HG03060 (cell line): ENCODE data around the gene C5.
A peak's percentile ranks its signal among the peaks of the same experiment; 100 is the strongest.

Experiments
- ATAC-seq: cut with Tn5 transposase; IDR thresholded peaks from one replicate; pipeline ENCODE4 v1.9.1; 2021; ENCODE audit warnings: low read depth, moderate number of reproducible peaks; ENCODE audit not compliant: unreplicated experiment

The C5 gene

DNA sequence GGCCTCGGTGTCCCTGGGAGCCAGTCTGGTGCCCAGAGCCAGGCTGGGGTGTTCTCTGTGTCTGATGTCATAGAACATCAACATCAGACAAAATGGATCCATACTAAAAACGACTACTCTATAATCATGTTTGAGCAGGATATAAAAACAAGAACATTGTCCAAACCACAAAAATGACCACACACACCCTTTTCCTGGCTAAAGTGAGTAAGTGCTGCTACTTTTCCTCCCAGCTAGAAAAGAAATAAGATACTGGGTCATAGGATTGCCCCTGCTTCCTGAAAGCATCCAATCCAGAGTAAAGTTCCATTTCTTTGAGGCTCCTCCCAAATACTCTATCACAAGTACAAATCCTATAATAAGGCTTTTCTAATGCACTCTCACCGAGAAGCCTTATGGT, 103.8 kb downstream of the C5 start:
- no peak for ATAC-seq

GRCh38 chr9:120944948-120945347, 105.1 kb downstream of the C5 start:
- ATAC-seq: no peak

- ATAC-seq: peak; percentile 97
These were observed 105.6 kb downstream of the C5 start for GRCh38 chr9:120944434-120944843.

- ATAC-seq: no peak
These were observed 107.7 kb downstream of the C5 start for GRCh38 chr9:120942186-120943001.

DNA sequence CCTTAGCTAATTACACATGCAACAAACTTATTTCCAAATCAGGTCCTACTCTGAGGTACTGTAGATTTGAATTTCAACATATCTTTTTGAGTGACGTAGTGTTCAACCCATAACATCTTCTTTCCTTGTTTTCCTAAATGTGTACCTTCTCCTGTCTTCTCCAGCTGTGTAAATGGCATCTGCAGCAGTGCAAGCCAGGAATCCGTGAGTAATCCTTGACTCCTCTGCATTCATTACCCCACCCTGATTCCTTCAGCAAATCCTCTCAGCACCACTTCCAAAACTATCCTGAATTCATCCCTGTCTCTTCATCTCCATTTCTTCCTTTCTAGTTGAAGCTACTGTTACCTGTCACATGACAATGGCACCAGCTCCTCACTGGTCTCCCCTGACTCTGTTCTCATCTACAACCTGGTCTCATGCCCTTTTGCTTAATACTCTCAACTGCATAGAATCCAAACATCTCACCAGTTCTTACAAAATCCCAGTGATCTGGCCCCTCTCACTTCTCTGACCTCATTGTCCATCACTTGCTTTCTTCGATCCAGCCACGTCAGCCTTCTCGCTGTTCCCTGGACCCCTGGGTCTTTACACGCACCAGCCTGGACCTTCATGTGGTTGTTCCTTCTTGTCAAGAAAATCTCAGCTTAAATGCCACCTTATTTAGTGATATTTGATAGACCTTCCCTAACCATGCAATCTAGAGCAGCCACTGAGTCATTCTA, 108.9 kb downstream of the C5 start:
- no peak for ATAC-seq

DNA sequence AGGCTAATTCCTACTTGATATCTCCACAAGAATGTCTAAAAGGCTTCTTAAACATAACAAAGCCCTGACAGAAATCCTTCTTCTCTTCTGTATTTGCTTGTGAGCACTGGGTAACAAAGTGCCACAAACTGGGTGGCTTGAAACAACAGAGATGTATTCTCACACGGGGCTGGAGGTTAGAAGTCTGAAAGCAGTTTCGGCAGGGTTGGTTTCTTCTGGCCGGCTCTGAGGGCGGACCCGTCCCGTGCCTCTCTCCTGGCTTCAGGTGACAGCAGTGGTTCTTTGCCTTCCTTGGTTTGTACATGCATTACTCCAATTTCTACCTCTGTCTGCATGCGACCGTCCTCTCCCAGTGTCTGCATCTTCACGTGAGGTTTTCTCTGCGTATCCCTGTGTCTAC, 109.5 kb downstream of the C5 start:
- no peak for ATAC-seq

DNA sequence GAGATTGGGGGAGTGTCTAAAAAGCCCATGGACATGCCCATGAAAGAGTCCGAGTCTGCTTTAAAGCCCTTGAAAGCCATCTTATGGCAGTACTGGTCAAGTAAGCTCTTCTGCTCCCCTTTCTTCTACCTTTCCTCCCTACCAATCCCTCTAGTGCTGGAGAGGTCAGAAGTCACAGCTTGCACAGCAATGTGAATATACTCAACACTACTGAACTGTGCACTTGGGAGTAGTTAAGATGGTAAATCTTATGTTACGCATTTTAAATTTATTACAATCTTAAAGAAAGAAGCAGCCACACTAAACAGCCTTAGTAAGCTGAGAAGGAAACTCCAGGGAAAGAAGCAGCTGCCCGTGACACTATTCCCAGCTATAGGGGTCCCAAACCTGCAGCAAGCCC, 111.2 kb downstream of the C5 start:
- ATAC-seq: no peak

- no peak for ATAC-seq
These were observed 112.5 kb downstream of the C5 start for GRCh38 chr9:120937596-120937995.

- ATAC-seq: no peak
These were observed 112.9 kb downstream of the C5 start for GRCh38 chr9:120937127-120937526.

DNA sequence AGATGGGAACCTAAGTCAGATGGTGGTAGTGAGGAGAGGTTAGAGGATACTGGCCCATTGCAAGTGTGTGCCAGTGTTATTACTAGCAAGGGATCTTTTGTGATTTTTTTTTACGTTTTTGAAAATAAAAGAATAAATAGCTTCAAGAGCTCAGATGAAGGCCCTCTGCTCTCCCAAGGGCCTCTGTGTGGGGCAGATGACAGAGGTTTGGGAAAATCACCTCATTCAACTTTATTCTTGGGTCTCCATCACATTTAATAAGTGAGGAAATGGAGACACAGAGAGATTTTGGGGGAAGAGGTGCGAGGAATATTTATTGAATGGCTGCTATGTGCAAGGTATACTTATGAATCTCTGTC, 113.3 kb downstream of the C5 start:
- no peak for ATAC-seq

- no peak for ATAC-seq
These were observed 113.9 kb downstream of the C5 start for GRCh38 chr9:120936011-120936763.

- ATAC-seq: no peak
These were observed 114.7 kb downstream of the C5 start for GRCh38 chr9:120935383-120935857.

DNA sequence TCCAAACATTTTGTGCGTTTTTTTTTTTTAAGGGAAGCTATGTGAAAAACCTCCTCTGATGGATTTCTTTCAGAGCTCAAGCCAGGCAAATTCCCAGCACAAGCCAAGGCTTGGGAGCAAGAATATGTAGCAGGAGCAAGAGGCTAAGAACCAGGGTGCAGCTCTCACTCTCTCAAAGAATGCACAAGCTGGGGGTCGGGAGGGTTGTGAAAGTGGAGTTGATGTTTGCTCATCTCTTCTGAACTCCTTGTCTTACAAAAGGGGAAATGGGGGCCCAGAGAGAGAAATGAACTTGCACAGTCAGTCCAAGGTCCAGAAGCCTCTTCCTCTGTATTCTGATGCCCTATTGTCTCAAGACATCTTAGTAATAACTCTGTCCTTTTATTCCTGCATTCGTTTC, 115.8 kb downstream of the C5 start:
- ATAC-seq: no peak

DNA sequence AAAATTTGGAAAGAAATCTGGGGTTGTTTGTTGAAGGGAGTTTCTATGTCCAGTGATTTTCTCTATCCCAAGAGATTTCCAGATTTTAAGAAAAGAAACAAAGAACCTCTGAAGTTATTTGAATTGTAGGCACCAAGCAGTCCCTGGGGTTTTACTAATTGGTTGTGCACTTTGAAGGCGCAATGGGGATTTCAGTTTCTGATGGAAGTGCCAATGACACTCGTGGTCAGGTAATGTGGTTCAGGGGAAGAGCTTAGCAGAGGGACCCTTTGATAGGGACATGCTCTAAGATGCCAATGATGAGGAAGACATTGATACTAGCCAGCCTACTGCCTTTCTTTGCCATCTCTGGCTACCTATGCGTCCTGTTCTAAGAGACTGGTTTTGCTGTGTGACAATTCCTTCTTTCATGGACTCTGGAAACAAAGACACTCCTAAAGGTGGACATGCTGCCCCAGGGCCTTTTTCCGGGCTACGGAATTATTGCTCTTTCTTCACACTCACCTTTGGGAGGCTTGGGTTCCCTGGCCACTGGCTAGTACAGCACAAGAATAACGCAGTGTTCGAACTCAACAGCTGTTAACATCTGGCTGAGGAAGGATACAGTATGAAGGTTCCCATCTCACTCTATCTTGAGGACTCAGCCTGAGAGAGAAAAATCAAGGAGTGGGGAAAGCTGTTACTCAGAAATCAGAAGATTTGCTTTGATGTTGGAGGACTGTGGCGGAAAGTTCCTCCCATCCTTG, 116.6 kb downstream of the C5 start:
- ATAC-seq: no peak

GRCh38 chr9:120932086-120932823, 117.8 kb downstream of the C5 start:
- no peak for ATAC-seq

DNA sequence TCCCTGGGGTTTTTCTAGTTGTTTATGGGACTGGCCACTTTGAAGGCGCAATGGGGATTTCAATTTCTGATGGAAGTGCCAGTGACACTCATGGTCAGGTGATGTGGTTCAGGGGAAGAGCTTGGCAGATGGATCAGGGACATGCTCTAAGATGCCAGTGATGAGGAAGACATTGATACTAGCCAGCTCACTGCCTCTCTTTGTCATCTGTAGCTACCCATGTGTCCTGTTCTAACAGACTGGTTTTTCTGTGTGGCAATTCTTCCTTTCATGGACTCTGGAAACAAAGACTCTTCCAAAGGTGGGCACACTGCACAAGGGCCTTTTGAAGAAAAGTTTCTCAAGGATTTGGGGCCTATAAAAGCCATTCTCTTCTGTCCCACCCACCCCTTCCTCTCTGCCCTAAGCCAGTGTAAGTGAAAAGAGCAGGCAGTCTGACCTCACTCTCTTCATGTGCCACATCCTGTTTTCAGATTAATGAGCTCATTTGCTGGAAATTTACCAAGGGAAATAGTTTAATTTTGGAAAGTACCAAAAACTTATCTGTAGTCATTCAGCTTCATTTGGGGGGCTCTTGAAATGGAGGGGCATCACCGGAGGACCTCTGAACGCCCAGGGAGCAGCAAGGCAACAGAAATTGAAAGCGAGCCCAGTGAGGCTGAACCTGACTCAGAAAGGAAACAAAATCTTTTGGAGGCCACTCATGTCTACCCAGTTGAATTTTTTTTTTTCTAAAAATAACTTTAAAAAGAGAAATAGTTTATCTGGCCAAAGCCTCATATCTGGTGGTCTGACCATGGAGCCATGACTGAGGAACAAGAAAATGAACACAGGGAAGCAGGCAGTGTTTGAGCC, 118.6 kb downstream of the C5 start:
- ATAC-seq: peak; percentile 39

- no peak for ATAC-seq
These were observed 120.8 kb downstream of the C5 start for GRCh38 chr9:120929229-120929791.

- no peak for ATAC-seq
These were observed 121.4 kb downstream of the C5 start for GRCh38 chr9:120928483-120929228.
